ENCODE data around the gene SH3BP4.

The SH3BP4 gene

DNA sequence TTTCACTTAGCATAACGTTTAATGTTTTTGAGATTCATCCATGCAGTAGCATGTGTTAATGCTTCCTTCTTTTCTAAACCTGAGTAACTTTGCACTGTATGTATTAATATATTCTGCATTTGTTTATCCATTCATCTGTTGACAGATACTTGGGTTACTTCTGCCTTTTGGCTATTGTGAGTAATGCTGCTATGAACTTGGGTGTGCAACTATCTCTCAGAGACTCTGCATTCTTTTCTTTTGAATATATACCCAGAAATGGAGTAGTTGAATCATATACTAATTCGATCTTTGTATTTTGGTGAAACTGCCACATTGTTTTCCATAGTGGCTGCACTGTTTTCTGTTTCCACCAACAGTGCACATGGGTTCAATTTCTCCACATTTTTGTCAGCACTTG lies 128.3 kb downstream of the SH3BP4 start:
- no peak overlapping the region for H3K4me3 ChIP-seq (ENCODE audit: low read depth, low read length)
- no peak for DNase-seq (ENCODE audit: low read depth)
- TF ChIP-seq, protein P1, sequence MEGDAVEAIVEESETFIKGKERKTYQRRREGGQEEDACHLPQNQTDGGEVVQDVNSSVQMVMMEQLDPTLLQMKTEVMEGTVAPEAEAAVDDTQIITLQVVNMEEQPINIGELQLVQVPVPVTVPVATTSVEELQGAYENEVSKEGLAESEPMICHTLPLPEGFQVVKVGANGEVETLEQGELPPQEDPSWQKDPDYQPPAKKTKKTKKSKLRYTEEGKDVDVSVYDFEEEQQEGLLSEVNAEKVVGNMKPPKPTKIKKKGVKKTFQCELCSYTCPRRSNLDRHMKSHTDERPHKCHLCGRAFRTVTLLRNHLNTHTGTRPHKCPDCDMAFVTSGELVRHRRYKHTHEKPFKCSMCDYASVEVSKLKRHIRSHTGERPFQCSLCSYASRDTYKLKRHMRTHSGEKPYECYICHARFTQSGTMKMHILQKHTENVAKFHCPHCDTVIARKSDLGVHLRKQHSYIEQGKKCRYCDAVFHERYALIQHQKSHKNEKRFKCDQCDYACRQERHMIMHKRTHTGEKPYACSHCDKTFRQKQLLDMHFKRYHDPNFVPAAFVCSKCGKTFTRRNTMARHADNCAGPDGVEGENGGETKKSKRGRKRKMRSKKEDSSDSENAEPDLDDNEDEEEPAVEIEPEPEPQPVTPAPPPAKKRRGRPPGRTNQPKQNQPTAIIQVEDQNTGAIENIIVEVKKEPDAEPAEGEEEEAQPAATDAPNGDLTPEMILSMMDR (conservative IDR thresholded peaks at IDR 0.05; ENCODE audit: low read depth, low read length) = no peak

DNA sequence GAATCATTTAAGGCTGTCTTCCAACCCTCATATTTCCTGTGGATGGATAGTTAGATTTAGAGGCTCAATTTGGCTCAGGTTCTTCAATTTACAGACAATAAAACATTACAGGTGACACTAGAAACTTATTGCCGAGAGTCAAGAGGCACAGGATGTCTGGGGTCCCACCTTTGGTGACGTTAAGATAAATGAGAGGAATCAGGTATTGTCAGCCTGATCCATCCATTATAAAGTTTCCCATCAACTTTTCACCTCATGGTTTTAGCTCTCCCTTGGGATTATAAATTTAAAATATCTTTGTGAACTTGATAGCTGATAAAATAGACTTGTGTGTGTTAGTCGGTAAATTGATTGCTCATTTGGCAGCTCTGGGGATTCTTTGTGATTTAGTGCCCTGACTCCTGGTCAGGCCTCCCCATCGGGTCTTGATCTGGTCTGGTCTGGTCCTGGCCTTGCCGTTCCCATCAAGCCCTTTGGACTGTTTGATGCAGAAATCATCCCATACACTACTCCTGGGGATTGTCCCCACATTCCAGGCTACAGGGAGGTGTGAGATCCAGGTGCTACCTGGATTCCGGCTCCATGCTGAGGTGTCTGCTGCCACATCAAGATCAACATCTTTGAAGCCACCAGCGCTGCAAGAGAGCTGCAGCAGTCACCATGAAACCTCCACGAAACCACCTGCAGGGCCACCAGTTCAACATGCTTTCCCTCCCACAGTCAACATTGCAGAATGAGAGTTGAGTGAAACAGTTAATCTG lies 130.9 kb downstream of the SH3BP4 start:
- DNase-seq (ENCODE audit: low read depth) = no peak
- H3K4me3 ChIP-seq (ENCODE audit: low read depth, low read length) = no peak overlapping the region
- TF ChIP-seq, protein P1 (conservative IDR thresholded peaks at IDR 0.05; ENCODE audit: low read depth, low read length) = no peak

DNA sequence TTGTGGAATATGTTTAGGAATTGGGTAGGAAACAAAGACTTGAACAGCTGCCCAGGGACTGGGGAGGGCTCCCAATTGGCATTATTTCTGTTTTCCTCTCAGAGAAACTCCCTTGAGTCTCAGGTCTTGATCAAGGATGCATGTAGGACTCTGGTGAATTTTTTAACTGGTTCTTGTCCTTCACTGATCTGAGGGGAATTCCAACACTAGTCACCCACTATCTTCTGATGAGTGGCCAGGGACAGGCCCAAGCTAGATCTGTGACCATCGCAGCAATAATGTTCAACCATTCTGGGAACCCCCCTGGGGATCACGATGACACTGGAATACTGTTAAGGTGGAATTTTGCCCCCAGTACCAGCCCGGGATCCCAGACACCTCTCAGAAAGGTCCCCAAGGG lies 132.0 kb downstream of the SH3BP4 start:
- H3K4me3 ChIP-seq (ENCODE audit: low read depth, low read length) = no peak overlapping the region
- TF ChIP-seq, protein P1 (conservative IDR thresholded peaks at IDR 0.05; ENCODE audit: low read depth, low read length) = no peak
- no peak for DNase-seq (ENCODE audit: low read depth)

DNA sequence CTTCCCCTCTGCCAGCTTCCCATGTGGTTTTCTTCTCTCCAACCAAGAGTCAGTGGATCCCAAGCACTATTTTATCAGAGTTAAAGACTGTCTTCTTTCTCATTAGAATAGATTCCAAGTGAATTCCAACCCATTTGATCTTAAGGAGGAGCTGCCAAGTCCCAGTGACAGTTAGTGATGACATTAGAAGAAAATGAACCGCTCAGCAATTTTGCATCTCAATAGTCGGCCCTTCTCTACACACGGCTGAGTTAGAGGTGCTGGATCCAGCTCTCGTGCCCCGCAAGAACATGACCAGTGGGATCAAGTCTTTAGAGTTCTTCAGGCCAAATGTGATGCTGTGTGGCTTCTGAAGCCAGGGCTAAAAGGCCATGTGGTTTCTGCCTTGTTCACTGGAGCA lies 132.6 kb downstream of the SH3BP4 start:
- no peak for DNase-seq (ENCODE audit: low read depth)
- TF ChIP-seq, protein P1 (conservative IDR thresholded peaks at IDR 0.05; ENCODE audit: low read depth, low read length) = no peak
- H3K4me3 ChIP-seq (ENCODE audit: low read depth, low read length) = no peak overlapping the region

DNA sequence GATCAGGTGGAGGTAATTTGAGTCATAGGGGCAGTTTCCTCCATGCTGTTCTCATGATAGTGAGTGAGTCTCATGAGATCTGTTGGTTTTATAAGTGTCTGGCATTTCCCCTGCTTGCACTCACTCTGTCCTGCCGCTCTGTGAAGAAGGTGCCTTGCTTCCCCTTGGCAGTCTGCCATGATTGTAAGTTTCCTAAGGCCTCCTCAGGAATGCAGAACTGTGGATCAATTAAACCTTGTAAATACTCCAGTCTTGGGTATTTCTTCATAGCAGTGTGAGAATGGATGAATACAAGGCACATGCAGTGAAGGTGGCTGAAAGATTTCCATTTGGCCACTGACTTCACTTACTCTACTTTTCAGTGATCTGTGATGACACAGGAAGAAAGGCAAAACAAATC lies 133.7 kb downstream of the SH3BP4 start:
- H3K4me3 ChIP-seq (ENCODE audit: low read depth, low read length) = no peak overlapping the region
- peak; percentile 44 for DNase-seq (ENCODE audit: low read depth)
- TF ChIP-seq, protein P1 (conservative IDR thresholded peaks at IDR 0.05; ENCODE audit: low read depth, low read length) = no peak

DNA sequence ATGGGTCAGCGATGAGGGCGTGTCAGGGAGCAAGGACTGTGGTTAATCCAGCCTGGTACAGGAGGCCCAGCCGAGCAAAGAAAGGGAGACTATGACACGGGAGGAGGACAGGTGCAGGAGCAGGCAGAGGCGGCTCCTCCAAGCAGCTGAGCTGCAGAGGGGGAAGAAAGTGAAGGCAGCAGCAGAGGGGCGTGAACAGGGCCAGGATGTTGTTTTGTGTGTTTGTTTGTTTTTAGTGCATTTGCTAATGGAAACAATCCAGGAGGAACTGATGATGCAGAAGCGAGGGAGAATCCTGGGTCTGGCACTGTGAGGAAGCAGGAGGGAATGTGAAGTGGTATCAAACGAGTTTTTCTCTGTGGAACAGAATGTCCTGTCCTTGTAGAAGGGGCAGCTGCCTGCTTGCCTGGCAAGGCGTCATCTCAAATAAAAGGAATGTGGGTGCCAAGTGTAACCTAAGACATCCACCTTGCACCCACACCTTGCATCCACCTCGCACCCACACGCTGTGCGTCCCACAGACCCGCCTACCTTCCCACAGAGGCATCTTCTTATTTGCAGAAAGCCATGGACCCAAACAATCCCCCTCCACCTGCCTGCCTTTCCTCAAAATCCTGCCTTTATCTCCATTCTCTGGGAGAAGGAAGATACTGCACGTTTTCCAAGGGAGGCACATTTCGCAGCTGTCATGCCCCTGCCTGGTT lies 134.8 kb downstream of the SH3BP4 start:
- DNase-seq (ENCODE audit: low read depth) = no peak
- H3K4me3 ChIP-seq (ENCODE audit: low read depth, low read length) = no peak overlapping the region
- TF ChIP-seq, protein P1 (conservative IDR thresholded peaks at IDR 0.05; ENCODE audit: low read depth, low read length) = no peak

Data from choroid plexus epithelial cell (primary cell).